SKM-1 treated with dmso at 0.1 percent for 144 hours (cell line): ENCODE results near the gene JMJD1C.
"Not testable (repeated sequence)": the region's sequence is repeated elsewhere in the genome, so short reads cannot be mapped to it uniquely, and the experiment has no call there.

Experiments
- DNase-seq: peaks from one replicate; lab custom pipeline; 2025; ENCODE audit not compliant: unreplicated experiment; lab: John Stamatoyannopoulos, UW

The JMJD1C gene

GRCh38 chr10:63236113-63236935 lies 229.5 kb downstream of the JMJD1C start:
- peak; percentile 84 for DNase-seq

DNA sequence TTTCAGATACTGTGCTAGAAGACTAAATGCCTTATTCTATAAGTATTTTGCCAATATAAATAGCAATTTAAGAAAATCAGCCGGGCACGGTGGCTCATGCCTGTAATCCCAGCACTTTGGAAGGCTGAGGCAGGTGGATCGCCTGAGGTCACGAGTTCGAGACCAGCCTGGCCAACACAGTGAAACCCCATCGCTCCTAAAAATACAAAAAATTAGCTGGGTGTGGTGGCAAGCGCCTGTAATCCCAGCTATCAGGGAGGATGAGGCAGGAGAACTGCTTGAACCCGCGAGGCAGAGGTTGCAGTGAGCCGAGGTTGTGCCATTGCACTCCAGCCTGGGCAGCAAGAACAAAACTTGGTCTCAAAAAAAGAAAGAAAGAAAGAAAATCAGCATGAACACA lies 230.6 kb downstream of the JMJD1C start:
- DNase-seq = not testable (repeated sequence)

DNA sequence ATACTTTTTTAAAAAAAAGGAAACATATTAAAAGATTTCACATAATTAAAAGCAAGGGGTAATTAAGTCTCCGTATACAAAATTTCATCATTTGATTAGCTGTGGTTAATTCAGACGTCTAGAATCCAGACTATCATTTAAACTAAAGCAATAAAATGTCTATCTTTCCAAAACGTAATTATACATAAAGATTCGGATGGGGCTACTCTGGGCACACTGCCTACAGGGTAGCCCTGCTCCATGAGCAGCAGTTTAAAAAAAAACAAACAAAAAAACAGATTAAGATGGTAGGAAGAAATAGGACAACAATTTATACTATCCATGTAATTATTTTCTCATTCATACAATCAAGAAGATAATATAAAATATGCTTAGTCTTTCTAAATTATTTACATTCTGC lies 236.6 kb downstream of the JMJD1C start:
- no peak for DNase-seq

DNA sequence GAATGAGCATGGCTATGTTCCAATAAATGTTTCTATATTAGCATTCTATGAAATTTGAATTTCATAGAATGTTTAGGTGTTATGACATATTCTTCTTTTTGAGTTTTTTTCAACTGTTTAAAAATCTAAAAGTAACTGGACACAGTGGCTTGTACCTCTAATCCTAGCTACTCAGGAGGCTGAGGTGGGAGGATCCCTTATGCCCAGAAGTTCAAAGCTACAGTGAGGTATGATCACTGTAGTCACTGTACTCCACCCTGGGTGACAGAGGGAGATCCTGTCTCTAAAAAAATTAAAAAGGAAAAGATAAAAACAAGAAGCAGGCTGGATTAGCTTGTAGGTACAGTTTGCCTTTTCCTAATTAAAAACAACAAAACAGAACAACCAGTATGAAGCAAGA lies 237.5 kb downstream of the JMJD1C start:
- DNase-seq = no peak

- no peak for DNase-seq
Observed at GRCh38 chr10:63227207-63227895, 238.4 kb downstream of the JMJD1C start.

DNA sequence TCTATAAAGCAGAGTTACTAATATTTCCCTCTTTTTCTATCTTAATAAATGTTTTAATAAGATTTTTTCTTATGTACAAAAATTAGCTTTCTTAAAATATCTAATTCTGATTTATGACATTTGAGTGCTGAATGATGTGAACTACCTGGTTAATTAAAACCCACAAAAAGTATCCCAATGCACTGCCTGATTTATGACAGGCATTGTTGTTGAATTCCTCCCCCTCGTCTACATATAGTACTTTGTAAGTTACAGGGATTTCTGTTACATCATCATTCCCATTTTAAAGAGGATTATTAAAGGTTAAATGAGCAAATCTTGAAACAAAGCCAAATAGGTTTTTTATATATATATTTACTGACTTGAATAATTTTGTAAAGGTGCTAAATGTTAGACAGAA lies 241.5 kb downstream of the JMJD1C start:
- DNase-seq = no peak

DNA sequence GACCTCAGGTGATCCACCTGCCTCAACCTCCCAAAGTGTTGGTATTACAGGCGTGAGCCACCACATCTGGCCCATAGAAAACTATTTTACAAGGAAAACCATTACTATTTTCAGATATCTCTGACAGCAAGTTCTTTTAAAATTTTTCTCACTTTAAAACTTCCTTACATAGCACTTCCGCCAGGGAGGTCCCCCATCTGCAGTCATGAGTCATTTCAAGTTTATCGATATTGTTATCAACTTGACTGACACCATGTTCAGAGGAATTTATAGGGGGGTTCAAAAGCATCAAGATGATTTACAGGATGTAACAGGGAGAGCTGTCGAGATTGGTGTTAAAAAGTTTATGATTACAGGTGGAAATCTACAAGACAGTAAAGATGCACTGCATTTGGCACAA lies 243.8 kb downstream of the JMJD1C start:
- no peak for DNase-seq

DNA sequence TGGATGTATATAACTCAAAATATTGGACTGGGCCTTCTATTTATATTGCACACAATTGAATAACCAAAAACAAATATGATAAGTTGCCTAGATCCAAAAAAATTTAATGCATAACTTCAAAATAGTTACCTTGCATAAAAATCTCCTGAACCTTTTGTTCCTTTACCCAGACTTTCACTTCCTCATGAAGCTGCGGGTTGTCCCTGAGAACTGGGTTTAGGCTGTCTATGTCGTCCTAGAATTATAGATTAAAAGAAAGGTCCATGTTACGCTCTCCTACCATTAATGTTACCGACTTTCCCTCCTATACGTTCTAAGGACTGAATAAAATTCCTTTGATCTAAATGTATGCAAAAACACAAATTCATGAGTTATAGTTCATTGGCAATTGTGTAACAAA lies 246.0 kb downstream of the JMJD1C start:
- DNase-seq = no peak

DNA sequence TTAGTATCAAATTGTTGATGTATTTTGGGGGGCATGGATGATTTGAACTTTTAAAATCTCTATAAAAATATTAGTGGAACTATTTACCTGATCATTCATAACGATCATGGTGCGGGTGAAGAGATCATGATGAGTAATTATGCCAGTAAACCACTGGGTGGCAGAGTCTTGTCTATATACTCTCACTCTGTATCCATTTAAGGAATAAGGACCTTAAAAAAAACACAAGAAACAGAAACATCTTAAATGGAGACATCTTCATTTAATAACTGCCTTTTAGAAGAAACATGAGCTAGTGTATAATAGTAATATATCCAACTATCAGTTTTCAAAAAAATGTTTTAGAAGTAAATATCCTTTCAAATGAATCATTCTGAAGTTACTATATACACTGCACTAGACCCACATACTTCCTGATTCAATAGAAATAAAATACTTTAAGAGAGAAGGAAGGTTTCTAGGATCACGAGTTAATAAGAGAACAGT lies 248.6 kb downstream of the JMJD1C start:
- peak; percentile 36 for DNase-seq

DNA sequence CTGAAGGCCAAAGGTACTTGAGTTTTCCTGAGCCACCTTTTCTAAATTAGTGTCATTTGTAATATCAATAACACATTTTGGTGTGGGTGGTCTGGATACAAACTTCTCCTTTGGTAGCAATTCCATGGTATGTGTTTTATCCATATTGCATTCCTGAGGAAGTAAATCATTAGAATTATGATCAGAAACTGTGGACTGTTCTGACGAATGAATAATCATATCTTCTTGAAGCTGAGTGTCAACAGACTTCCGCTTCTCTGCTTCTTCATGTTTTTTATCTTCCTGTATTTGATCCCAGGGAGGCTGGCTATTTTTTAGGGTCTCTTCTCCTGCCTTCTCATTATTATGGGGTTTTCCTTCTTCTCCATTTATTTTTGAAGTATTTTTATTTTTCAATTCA lies 251.2 kb downstream of the JMJD1C start:
- DNase-seq = no peak

GRCh38 chr10:63213489-63213888 lies 252.3 kb downstream of the JMJD1C start:
- no peak for DNase-seq

DNA sequence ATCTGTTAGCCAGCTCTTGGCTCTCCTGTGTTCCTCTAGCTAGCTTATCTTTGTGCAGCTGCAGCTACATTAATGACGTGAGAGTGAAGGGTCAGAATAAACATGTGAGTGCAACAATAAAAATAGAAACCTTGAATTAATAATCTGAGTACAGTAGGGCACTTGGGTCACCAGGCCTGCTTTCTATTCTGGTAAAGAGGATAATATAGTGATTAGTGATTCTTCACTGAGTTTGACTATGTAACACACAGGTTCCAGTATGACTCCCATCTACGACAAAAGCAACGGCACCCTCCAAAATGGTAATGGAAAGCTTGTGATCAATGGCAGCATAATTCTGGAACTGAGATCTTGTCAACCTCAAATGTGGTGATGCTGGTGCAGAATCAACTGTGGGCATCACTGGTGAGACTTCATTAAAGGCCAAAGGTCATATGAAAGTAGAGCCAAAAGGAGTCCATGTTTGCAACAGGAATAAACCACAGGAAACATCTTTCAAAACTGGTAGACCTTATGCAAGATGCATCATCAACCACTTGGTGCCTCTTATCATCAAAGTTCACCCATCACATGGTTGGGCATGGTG lies 255.1 kb downstream of the JMJD1C start:
- no peak for DNase-seq

DNA sequence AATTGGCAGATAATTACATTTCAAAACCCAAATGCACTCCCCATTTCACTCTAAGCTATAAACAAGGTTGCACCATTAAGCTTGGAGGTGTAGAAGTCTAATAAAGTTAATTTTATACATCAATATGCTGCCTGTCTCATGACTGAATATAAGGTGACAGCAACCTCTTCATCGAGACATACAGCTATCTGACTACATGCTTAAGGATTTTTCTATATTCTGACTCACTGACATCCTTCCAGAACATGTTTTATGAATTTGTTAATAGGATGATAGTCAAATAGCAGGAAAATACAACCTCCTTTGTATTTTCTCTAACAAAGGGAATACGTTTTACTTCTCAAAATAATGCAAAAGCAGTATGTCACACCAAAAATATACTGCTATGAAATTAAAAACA lies 256.1 kb downstream of the JMJD1C start:
- DNase-seq = no peak

DNA sequence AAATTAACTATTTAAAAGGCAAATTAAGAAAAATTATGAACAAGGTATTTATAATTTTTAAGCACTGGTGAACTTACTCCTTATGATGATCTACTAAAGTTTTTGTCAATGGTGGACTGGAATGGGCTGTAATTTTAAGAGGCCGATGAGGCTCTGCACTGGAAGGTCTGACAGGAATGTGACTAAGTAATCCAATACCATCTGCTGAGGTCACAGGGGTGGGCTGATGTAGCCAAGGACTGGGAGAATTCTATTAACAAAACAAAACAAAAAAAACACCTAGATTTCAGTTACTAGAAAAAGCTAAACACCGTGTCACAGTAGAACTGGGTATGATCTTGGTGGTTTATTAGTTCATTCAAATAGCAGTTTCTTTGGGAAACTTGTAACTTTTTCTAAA lies 256.8 kb downstream of the JMJD1C start:
- no peak for DNase-seq

- DNase-seq = no peak
Observed at GRCh38 chr10:63206997-63207811, 258.6 kb downstream of the JMJD1C start.

GRCh38 chr10:63206576-63206975 lies 259.2 kb downstream of the JMJD1C start:
- DNase-seq = no peak

DNA sequence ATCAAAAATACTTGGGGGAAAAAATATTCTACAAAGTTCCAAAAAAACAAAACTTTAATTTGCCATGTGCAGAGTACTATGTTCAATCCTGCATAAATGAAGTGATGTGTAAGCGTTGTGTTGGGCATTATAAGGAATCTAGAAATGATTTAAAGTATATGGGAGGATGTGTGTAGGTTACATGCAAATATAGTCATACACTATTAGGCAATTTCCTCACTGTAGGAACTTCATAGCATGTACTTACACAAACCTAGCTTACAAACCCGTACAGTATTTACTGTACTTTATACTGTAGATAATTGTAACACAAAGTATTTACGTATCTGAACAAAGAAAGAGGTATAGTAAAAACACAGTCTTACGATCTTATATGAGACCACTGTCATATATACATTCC lies 260.4 kb downstream of the JMJD1C start:
- no peak for DNase-seq

GRCh38 chr10:63204667-63205391 lies 260.9 kb downstream of the JMJD1C start:
- DNase-seq = no peak

- no peak for DNase-seq
Observed at GRCh38 chr10:63201118-63201517, 264.7 kb downstream of the JMJD1C start.

DNA sequence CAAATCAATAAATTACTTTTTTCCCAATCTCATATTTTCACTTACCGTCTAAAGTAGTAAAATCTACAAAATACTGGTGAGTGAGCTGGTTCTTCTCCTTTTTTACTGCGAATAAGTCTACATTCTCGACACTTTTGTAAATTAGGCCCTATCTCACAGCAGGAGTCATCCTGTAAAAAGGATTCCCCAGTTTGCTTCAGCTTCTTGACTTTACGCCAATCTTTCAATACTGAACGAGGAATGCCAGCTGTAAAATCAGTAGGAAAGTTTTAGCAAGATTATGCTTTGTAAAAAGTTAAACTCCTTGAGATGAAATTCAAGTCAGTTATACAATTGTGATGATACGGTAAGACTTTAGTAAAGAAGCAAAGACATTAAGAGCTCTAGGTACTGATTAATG lies 265.3 kb downstream of the JMJD1C start:
- DNase-seq = no peak

GRCh38 chr10:63199716-63200115 lies 266.1 kb downstream of the JMJD1C start:
- no peak for DNase-seq
